ENCODE results near the gene TENM3.

TENM3 gene

GRCh38 chr4:182273191-182273935 lies 30.2 kb downstream of the TENM3 start:
- H3K9me3 ChIP-seq (ENCODE audit: insufficient read depth, low read length, severe bottlenecking), result no peaks in the 10 kb centered on the region
- ATAC-seq (ENCODE audit: insufficient read depth, low read depth), result no peak
- no peak for TF ChIP-seq EZH2 (IDR thresholded peaks at IDR 0.05; ENCODE audit: borderline replicate concordance, low read depth, low read length, severe bottlenecking)
- H3K4me2 ChIP-seq (ENCODE audit: insufficient read depth, low read length), result no peak overlapping the region
- no peak overlapping the region for H2AFZ ChIP-seq (ENCODE audit: low read depth, low read length)
- no peak overlapping the region for H3K4me3 ChIP-seq (ENCODE audit: low read depth in 1 of 2, low read length in 2 of 2)
- no peaks in the 10 kb centered on the region for H3K4me1 ChIP-seq (ENCODE audit: insufficient read depth, low read length)
- no peaks in the 10 kb centered on the region for H3K36me3 ChIP-seq (ENCODE audit: insufficient read depth, low read length)
- no peak overlapping the region for H3K9ac ChIP-seq (ENCODE audit: low read depth, low read length)
- H3K27ac ChIP-seq (ENCODE audit: low read length), result no peak overlapping the region
- H4K20me1 ChIP-seq (ENCODE audit: insufficient read depth, low read length), result no peaks in the 10 kb centered on the region
- no peaks in the 10 kb centered on the region for H3K27me3 ChIP-seq (ENCODE audit: insufficient read depth, low read length, poor library complexity)
- H3K79me2 ChIP-seq (ENCODE audit: insufficient read depth, low read length), result no peaks in the 10 kb centered on the region
- DNase-seq, result no peak

GRCh38 chr4:182276210-182277109 lies 33.3 kb downstream of the TENM3 start:
- H3K79me2 ChIP-seq (ENCODE audit: insufficient read depth, low read length), result no peaks in the 10 kb centered on the region
- no peaks in the 10 kb centered on the region for H3K4me1 ChIP-seq (ENCODE audit: insufficient read depth, low read length)
- no peak overlapping the region for H3K27ac ChIP-seq (ENCODE audit: low read length)
- no peaks in the 10 kb centered on the region for H3K36me3 ChIP-seq (ENCODE audit: insufficient read depth, low read length)
- no peak overlapping the region for H3K4me3 ChIP-seq (ENCODE audit: low read depth in 1 of 2, low read length in 2 of 2)
- H2AFZ ChIP-seq (ENCODE audit: low read depth, low read length), result no peak overlapping the region
- TF ChIP-seq CTCF (IDR thresholded peaks at IDR 0.05; ENCODE audit: borderline replicate concordance, extremely low read depth, low read length, poor library complexity, severe bottlenecking) (no peak), EZH2 (IDR thresholded peaks at IDR 0.05; ENCODE audit: borderline replicate concordance, low read depth, low read length, severe bottlenecking) (no peak)
- no peaks in the 10 kb centered on the region for H3K9me3 ChIP-seq (ENCODE audit: insufficient read depth, low read length, severe bottlenecking)
- no peak for DNase-seq
- no peak overlapping the region for H3K9ac ChIP-seq (ENCODE audit: low read depth, low read length)
- H3K27me3 ChIP-seq (ENCODE audit: insufficient read depth, low read length, poor library complexity), result no peaks in the 10 kb centered on the region
- H4K20me1 ChIP-seq (ENCODE audit: insufficient read depth, low read length), result no peaks in the 10 kb centered on the region
- H3K4me2 ChIP-seq (ENCODE audit: insufficient read depth, low read length), result no peak overlapping the region
- ATAC-seq (ENCODE audit: insufficient read depth, low read depth), result no peak

- Histone ChIP-seq H3K4me3 (ENCODE audit: low read depth in 1 of 2, low read length in 2 of 2) (no peak overlapping the region), H3K9me3 (ENCODE audit: insufficient read depth, low read length, severe bottlenecking) (no peaks in the 10 kb centered on the region), H3K79me2 (ENCODE audit: insufficient read depth, low read length) (no peaks in the 10 kb centered on the region), H3K27ac (ENCODE audit: low read length) (no peak overlapping the region), H3K27me3 (ENCODE audit: insufficient read depth, low read length, poor library complexity) (no peaks in the 10 kb centered on the region), H4K20me1 (ENCODE audit: insufficient read depth, low read length) (no peaks in the 10 kb centered on the region), H3K9ac (ENCODE audit: low read depth, low read length) (no peak overlapping the region), H2AFZ (ENCODE audit: low read depth, low read length) (no peak overlapping the region), H3K4me1 (ENCODE audit: insufficient read depth, low read length) (no peaks in the 10 kb centered on the region), H3K4me2 (ENCODE audit: insufficient read depth, low read length) (no peak overlapping the region), H3K36me3 (ENCODE audit: insufficient read depth, low read length) (no peaks in the 10 kb centered on the region)
- no peak for TF ChIP-seq EZH2 (IDR thresholded peaks at IDR 0.05; ENCODE audit: borderline replicate concordance, low read depth, low read length, severe bottlenecking)
- TF ChIP-seq CTCF (IDR thresholded peaks at IDR 0.05; ENCODE audit: borderline replicate concordance, extremely low read depth, low read length, poor library complexity, severe bottlenecking), result no peak
- DNase-seq (no peak), ATAC-seq (ENCODE audit: insufficient read depth, low read depth) (no peak)
These were observed 34.2 kb downstream of the TENM3 start for GRCh38 chr4:182277377-182277776.

GRCh38 chr4:182278729-182279128 lies 35.5 kb downstream of the TENM3 start:
- H3K4me2 ChIP-seq (ENCODE audit: insufficient read depth, low read length), result no peak overlapping the region
- no peaks in the 10 kb centered on the region for H4K20me1 ChIP-seq (ENCODE audit: insufficient read depth, low read length)
- ATAC-seq (ENCODE audit: insufficient read depth, low read depth) (no peak), DNase-seq (no peak)
- no peak overlapping the region for H3K27ac ChIP-seq (ENCODE audit: low read length)
- H3K79me2 ChIP-seq (ENCODE audit: insufficient read depth, low read length), result no peaks in the 10 kb centered on the region
- no peak overlapping the region for H2AFZ ChIP-seq (ENCODE audit: low read depth, low read length)
- TF ChIP-seq EZH2 (IDR thresholded peaks at IDR 0.05; ENCODE audit: borderline replicate concordance, low read depth, low read length, severe bottlenecking) (no peak), CTCF (IDR thresholded peaks at IDR 0.05; ENCODE audit: borderline replicate concordance, extremely low read depth, low read length, poor library complexity, severe bottlenecking) (no peak)
- no peaks in the 10 kb centered on the region for H3K4me1 ChIP-seq (ENCODE audit: insufficient read depth, low read length)
- no peak overlapping the region for H3K9ac ChIP-seq (ENCODE audit: low read depth, low read length)
- H3K27me3 ChIP-seq (ENCODE audit: insufficient read depth, low read length, poor library complexity), result no peaks in the 10 kb centered on the region
- no peak overlapping the region for H3K4me3 ChIP-seq (ENCODE audit: low read depth in 1 of 2, low read length in 2 of 2)
- no peaks in the 10 kb centered on the region for H3K9me3 ChIP-seq (ENCODE audit: insufficient read depth, low read length, severe bottlenecking)
- H3K36me3 ChIP-seq (ENCODE audit: insufficient read depth, low read length), result no peaks in the 10 kb centered on the region
